Stimulated activated naive B cell treated with anti-CD40 and anti-IgM and Interleukin-4, amounts not matched to agents 10 μg/mL and 1 μg/mL and 100 μg/mL, for 72 hours (primary cell): ENCODE data around the gene ADARB1.

Experiments used
- ATAC-seq, 2 donors: fragments of 150-1000 bp; cut with Tn5 transposase; replicated peaks; 2 replicates each; pipeline ENCODE4 v1.10.0; 2021; ENCODE audit warnings: moderate library complexity in 1 of 2
- DNase-seq: peaks from one replicate; pipeline ENCODE4 v3.0.0; 2021
- H3K27ac Mint-ChIP-seq: one replicate; pipeline ENCODE4 v1.8.0; 2022; ENCODE audit warnings: mild to moderate bottlenecking, mixed read lengths
- H3K27me3 Mint-ChIP-seq, 2 donors: one replicate each; pipeline ENCODE4 v1.8.0; 2022; ENCODE audit warnings: mixed read lengths in 2 of 2
- H3K36me3 Mint-ChIP-seq, 2 donors: one replicate each; pipeline ENCODE4 v1.8.0; 2022; ENCODE audit warnings: mixed read lengths in 2 of 2, mild to moderate bottlenecking in 1 of 2
- H3K4me1 Mint-ChIP-seq, 2 donors: one replicate each; pipeline ENCODE4 v1.8.0; 2022; ENCODE audit warnings: mixed read lengths in 2 of 2, mild to moderate bottlenecking in 1 of 2
- H3K4me3 Mint-ChIP-seq, 2 donors: one replicate each; pipeline ENCODE4 v1.8.0; 2022; ENCODE audit warnings: mild to moderate bottlenecking in 2 of 2, mixed read lengths in 2 of 2, moderate library complexity in 1 of 2
- H3K9me3 Mint-ChIP-seq, 2 donors: one replicate each; pipeline ENCODE4 v1.8.0; 2022; ENCODE audit warnings: mixed read lengths in 2 of 2, mild to moderate bottlenecking in 1 of 2

The ADARB1 gene

DNA sequence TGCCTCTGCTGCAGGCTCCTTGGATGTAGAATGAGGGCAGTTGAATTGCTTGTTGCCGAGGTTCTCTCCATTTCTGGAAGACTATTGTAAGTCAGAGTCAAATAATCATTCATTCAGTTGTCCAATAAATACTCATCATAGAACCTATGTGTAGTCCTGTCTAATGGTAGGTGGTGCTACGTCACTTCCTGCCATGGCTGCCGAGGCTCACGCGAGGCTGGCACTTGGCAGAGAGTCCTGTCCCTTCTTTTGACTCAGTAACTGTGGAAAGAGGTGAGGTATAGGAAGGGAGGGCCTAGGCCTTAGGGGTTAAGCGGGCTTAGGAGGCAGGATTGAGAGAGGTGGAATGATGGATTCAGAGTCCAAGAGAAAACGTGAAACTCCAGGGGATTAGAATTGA, 9.7 kb downstream of the ADARB1 start:
- Mint-ChIP-seq H3K4me3 (peak overlapping the region in 1 of 2 donors; percentile 15), H3K9me3 (no peaks in the 10 kb centered on the region), H3K4me1 (peaks cover 67 to 90% of the 10 kb centered on the region in 2 donors), H3K36me3 (peaks cover 27 to 60% of the 10 kb centered on the region in 2 donors), H3K27me3 (no peaks in the 10 kb centered on the region), H3K27ac (peak overlapping the region; percentile 5)
- no peak for DNase-seq
- ATAC-seq = no peak

DNA sequence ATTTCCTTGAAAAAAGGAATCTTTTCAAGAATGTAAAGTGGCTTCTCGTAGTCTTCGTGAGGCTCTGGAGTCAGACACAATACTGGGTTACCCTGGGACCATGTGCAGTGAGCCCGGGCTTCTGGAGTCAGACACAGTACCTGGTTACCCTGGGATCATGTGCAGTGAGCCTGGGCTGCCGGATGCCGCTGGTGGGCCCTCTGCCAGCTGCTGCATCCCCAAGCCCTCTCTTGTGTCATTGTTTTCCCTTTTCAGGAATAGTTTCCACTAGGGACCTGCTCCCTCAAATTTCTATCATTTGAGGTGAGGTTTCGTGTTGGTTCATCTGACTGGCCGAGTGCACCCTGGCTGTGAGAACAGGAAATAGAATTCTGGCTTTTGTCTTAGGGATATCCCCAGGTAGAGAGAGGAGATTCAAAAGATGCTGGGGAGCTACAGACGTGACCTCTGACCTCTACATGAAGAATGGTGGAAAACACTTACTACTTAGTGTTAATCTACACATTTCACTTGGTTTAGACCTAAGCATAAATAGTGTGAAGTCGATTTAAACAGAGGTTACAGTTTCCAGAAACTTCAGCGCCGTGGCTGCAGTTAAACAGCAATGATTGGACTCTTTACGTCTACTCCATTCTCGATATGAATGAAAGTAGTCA, 10.6 kb downstream of the ADARB1 start:
- Mint-ChIP-seq H3K4me1 (peaks cover 64 to 87% of the 10 kb centered on the region in 2 donors), H3K27me3 (no peaks in the 10 kb centered on the region), H3K27ac (peak overlapping the region; percentile 68), H3K36me3 (peaks cover 25 to 56% of the 10 kb centered on the region in 2 donors), H3K4me3 (peak overlapping the region; percentile 6 to 39), H3K9me3 (no peaks in the 10 kb centered on the region)
- DNase-seq (no peak), ATAC-seq (peak; percentile 42 to 43)

DNA sequence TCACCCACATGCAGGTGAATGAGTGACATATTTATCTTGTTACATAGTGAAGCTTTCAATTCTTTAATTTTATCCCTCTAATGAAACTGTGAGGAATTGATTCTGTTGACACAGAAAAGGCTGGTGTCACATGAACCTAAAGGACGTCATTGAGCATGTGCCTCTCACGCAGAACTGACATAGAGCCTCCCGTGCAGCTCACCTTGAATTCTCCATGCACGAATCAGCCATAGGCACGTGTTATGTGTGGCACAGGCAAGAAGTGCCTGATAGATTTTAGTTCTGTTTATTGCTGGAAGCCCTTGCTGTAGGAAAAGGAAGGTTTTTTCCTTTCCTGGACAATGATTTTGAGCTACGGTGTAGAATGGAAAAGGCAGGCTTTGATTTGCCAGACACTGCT, 11.3 kb downstream of the ADARB1 start:
- ATAC-seq = no peak
- H3K36me3 Mint-ChIP-seq = peaks cover 24 to 56% of the 10 kb centered on the region in 2 donors
- no peaks in the 10 kb centered on the region for H3K27me3 Mint-ChIP-seq
- DNase-seq = no peak
- no peak overlapping the region for H3K4me3 Mint-ChIP-seq
- no peak overlapping the region for H3K27ac Mint-ChIP-seq
- no peaks in the 10 kb centered on the region for H3K9me3 Mint-ChIP-seq
- H3K4me1 Mint-ChIP-seq = peaks cover 64 to 90% of the 10 kb centered on the region in 2 donors

DNA sequence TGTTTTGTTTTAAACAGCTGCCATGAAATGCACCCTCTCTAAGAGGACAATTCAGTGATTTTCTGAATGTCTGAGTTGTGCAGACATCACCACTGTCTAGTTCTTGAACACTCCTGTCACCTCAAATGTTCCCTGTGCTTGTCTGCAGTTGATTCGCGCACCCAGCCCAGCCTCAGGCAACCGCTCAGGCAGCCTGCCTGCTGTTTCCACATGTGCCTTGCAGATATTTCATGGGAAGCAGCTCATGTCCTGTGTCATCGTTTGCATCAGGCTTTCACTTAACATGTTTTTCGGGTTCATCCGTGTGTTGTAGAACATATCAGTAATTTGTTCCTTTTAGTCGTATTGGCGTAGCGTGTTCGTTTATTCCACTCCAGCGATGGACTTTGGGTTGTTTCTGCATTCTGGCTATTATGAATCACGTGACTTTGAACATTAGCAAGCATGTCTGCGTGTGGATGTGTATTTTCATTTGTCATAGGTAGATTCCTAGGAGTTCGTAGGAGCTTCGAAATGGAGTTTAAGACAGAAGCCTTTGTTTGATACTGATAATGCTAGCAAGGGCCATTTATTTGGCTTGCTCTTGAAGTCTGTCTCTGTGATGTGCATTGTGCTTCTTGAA, 12.1 kb downstream of the ADARB1 start:
- peaks cover 64 to 90% of the 10 kb centered on the region in 2 donors for H3K4me1 Mint-ChIP-seq
- H3K36me3 Mint-ChIP-seq = peaks cover 20 to 54% of the 10 kb centered on the region in 2 donors
- H3K9me3 Mint-ChIP-seq = no peaks in the 10 kb centered on the region
- H3K4me3 Mint-ChIP-seq = no peak overlapping the region
- ATAC-seq = no peak
- H3K27me3 Mint-ChIP-seq = no peaks in the 10 kb centered on the region
- no peak overlapping the region for H3K27ac Mint-ChIP-seq
- no peak for DNase-seq

DNA sequence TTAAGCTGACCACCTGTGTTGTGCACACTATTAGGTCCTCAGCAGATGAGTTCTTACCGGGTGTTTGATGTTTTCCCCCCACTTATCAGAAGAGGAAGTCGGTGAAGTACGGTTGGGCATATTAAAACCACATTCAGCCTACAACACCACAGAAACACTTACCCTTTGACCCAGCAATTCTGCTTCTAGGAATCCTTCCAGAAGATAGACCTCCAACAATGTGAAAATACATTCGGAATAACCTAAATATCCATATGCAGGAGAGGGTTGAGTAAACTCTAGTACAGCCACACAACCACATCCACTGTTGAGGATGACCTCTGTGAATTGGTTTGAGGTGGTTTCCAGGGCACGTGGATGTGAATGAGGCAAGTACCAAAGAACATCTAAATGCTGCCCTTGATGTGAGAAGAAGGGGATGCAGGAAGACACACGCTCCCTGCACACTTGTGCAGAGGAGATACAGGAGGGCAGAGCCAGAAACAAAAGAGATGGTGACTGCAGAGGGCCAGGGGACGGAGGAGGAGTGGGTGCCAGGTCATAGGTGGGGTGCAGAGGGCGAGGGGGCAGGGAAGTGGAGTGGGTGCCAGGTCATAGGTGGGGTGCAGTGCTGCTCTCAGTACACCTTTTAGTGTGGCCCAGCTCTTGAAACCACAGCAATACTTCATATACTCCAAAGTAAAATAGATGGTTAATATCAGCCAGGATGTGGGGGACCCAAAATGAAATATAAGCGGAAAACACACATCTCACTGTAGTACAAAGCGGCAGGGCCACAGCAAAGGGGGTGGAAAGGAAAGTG, 12.8 kb downstream of the ADARB1 start:
- Mint-ChIP-seq H3K27me3 (no peaks in the 10 kb centered on the region), H3K27ac (peak overlapping the region; percentile 49), H3K9me3 (no peaks in the 10 kb centered on the region), H3K36me3 (peaks cover 15 to 50% of the 10 kb centered on the region in 2 donors), H3K4me3 (peak overlapping the region; percentile 8 to 39), H3K4me1 (peaks cover 64 to 90% of the 10 kb centered on the region in 2 donors)
- ATAC-seq (peak; percentile 81 to 86), DNase-seq (no peak)

DNA sequence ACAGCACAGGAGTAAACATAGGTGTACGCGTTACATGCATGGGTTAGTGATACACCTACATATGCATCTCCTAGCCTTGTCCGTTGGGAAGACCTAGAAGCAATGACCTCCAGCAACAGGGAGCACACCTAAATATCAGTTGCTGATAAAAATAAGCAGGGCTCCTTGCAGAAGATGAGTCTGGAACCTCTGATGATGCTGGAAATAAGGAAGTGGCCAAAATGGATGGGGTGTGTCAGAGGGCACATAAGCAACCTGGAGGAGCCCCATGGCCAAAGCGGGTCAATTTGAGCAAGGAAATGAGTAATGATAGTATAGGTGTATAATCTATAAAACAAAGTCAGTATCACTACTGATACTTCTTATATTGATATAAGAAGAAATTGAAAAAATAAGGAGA, 13.7 kb downstream of the ADARB1 start:
- Mint-ChIP-seq H3K27me3 (no peaks in the 10 kb centered on the region), H3K36me3 (peaks cover 11 to 48% of the 10 kb centered on the region in 2 donors), H3K9me3 (no peaks in the 10 kb centered on the region), H3K27ac (no peak overlapping the region), H3K4me3 (no peak overlapping the region), H3K4me1 (peaks cover 65 to 87% of the 10 kb centered on the region in 2 donors)
- ATAC-seq (no peak), DNase-seq (no peak)

DNA sequence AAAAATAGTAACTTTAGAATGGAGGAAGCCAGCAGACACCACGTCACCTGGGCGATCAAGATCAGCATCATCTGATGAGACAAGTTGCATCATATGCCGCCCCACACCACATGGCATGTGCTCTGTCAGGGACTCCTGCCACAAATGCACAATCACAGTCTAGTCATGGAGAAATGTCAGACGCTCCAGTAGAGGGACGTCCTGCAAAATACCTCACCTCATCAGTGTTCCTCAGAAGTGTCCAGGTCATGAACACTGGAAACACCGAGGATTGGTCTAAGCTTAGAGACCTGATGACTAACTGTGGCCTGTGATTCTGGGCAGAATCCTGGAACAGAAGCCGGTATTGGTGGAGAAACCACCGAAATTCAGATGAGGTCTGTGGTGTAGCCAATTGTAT, 14.3 kb downstream of the ADARB1 start:
- Mint-ChIP-seq H3K27me3 (no peaks in the 10 kb centered on the region), H3K9me3 (no peaks in the 10 kb centered on the region), H3K36me3 (peaks cover 12 to 52% of the 10 kb centered on the region in 2 donors), H3K27ac (no peak overlapping the region), H3K4me3 (no peak overlapping the region), H3K4me1 (peaks cover 69 to 87% of the 10 kb centered on the region in 2 donors)
- no peak for ATAC-seq
- no peak for DNase-seq

DNA sequence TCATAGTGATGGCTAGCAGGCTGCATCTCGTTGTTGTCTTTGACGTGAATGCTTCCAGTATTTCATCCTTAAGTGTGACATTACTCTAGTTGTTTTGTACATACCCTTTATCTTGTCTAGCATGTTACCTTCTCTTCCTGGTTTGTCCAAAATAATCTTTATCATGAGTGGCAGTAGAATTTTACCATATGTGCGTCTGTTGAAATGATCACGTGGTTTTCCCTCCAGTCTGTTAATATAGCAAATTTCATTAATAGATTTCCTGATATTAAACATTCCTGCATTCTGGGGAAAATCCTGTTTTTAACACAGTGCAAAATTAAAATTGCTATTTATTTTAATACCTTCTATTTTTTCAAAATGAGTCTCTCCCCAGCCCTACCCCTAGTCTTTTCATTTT, 15.6 kb downstream of the ADARB1 start:
- H3K4me3 Mint-ChIP-seq = no peak overlapping the region
- H3K27me3 Mint-ChIP-seq = no peaks in the 10 kb centered on the region
- no peaks in the 10 kb centered on the region for H3K9me3 Mint-ChIP-seq
- no peak overlapping the region for H3K27ac Mint-ChIP-seq
- peaks cover 68 to 84% of the 10 kb centered on the region in 2 donors for H3K4me1 Mint-ChIP-seq
- no peak for ATAC-seq
- no peak for DNase-seq
- H3K36me3 Mint-ChIP-seq = peaks cover 13 to 52% of the 10 kb centered on the region in 2 donors

DNA sequence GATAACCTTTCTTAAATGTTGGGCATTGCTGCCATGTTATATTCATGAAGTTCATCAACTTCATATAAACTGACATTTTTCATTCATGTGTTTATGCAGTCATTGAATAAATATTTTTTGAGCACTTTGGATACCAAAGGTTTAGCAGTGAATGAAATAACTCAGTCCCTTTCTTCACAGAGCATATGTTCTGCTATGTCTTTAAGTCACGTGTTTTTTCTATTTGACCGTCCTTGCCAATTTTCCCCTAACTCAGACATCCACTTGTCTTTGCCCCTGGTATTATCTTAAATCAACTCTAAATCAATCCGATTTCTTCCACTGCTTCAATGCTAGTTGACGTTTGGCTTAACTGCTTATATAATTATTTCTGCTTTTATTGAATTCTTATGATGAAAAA, 16.6 kb downstream of the ADARB1 start:
- Mint-ChIP-seq H3K4me1 (peaks cover 69 to 84% of the 10 kb centered on the region in 2 donors), H3K36me3 (peaks cover 13 to 59% of the 10 kb centered on the region in 2 donors), H3K27ac (peak overlapping the region; percentile 20), H3K4me3 (no peak overlapping the region), H3K27me3 (no peaks in the 10 kb centered on the region), H3K9me3 (no peaks in the 10 kb centered on the region)
- ATAC-seq = no peak
- DNase-seq = no peak

DNA sequence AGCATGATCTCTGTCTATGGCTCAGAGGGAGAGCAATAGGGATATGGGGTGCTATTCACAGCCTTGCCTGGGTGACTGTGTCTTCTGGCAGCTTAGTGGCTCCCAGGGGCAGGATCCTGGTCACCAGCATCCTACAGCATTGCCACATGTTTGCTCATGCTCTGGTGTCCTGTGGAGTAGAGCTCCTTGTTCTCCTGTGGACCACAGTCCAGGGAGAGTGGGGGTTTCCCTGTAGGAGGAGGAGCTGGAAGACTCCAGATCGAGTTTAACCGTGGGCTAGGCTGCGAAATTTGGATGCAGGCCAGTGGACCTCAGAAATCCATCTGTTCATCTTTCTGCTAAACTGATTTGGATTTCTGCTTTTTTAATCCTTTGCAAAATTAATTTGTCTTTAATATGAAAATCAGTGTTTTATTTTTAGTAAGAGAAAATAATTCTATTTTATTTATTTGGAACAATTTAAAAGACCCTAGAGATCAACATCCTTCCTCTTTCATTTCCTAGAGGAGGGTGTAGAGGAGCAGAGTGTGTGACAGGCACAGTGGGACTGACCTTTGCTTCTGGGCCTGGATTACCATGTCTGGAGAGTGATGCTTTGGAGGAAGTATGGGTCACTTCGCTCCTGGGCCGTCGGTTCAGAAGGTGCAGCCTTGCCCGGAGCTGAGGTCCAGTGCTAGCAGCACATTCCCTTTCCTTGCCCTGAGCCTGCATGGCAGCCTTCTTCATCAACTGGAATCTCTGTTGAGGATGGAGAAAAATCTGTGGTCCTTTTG, 17.4 kb downstream of the ADARB1 start:
- H3K9me3 Mint-ChIP-seq = no peaks in the 10 kb centered on the region
- peaks cover 68 to 84% of the 10 kb centered on the region in 2 donors for H3K4me1 Mint-ChIP-seq
- H3K27ac Mint-ChIP-seq = peak overlapping the region; percentile 59
- no peaks in the 10 kb centered on the region for H3K27me3 Mint-ChIP-seq
- DNase-seq (no peak), ATAC-seq (peak in 1 of 2 donors; percentile 29)
- H3K36me3 Mint-ChIP-seq = peaks cover 14 to 60% of the 10 kb centered on the region in 2 donors
- H3K4me3 Mint-ChIP-seq = peak overlapping the region; percentile 66 to 69

DNA sequence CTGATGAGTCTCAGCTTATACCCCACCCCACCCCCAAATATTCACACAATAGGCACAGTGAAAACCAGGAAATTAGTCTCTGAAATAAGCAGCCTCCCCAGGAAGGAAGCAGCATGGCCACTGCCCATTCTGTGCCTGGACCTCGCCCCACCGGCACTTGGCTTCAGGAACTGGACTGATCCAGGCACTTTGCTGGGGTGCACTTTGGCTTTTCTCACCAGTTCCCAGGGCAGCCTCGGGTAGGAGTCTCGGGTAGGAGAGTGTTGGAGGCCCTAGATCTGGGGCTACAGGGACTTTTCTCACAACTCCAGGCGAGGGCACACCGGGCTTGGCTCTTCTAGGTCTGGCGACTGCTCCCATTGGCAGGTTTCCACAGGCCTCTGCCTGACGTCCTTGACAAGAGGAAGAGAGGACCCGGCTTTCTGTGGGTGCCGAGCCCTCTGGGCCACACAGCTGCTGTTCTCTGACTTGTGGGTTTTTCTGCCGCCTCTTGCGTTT, 18.7 kb downstream of the ADARB1 start:
- no peak for DNase-seq
- Mint-ChIP-seq H3K36me3 (peaks cover 15 to 56% of the 10 kb centered on the region in 2 donors), H3K9me3 (peaks cover 0 to 3% of the 10 kb centered on the region in 2 donors), H3K4me3 (peak overlapping the region; percentile 66 to 76), H3K27me3 (no peaks in the 10 kb centered on the region), H3K27ac (peak overlapping the region; percentile 90), H3K4me1 (peaks cover 66 to 84% of the 10 kb centered on the region in 2 donors)
- ATAC-seq = peak; percentile 58 to 75

DNA sequence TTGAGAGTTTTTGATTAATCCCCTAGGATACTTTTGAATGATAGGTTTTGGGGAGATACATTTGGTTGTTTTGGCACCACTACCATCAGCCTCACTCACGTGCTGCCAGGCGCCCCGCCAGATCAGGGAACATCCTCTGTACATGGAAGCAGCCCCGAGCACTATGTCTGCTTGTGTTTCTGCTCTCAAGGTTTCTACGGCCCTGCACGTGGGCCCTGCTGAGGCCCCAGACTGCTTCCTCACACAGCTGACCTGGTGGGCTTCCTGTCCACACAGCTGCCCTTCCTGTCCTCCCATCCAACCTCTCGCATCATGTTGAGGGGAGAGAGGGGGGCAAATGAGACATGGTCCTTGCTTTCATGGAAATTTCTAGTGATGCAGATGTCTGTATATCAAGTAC, 20.0 kb downstream of the ADARB1 start:
- H3K4me3 Mint-ChIP-seq = peak overlapping the region in 1 of 2 donors; percentile 20
- DNase-seq = no peak
- no peak for ATAC-seq
- H3K27me3 Mint-ChIP-seq = no peaks in the 10 kb centered on the region
- H3K27ac Mint-ChIP-seq = peak overlapping the region; percentile 69
- H3K36me3 Mint-ChIP-seq = peaks cover 18 to 60% of the 10 kb centered on the region in 2 donors
- H3K9me3 Mint-ChIP-seq = peaks cover 0 to 3% of the 10 kb centered on the region in 2 donors
- peaks cover 73 to 94% of the 10 kb centered on the region in 2 donors for H3K4me1 Mint-ChIP-seq

DNA sequence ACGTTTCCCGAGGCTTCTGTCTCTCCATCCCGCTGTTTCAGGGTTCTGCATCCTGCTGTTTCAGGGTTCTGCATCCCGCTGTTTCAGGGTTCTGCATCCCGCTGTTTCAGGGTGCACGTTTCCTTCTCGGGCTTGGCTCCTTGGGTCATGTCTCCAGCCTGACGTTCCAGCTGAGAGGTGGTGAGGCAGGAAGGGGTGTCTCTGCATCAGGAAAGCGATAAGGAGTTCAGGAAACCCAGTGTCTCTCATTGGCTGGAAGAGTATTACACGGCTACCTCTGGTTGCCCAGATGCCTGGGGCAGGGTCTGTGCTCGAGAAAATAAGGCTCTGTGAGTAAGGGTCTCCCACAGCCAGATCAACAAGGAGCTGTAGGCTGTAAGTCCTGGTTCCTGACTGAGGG, 21.1 kb downstream of the ADARB1 start:
- Mint-ChIP-seq H3K27me3 (no peaks in the 10 kb centered on the region), H3K9me3 (peaks cover 0 to 3% of the 10 kb centered on the region in 2 donors), H3K27ac (peak overlapping the region; percentile 84), H3K36me3 (peaks cover 18 to 60% of the 10 kb centered on the region in 2 donors), H3K4me1 (peaks cover 71 to 94% of the 10 kb centered on the region in 2 donors), H3K4me3 (peak overlapping the region; percentile 39 to 57)
- DNase-seq = no peak
- ATAC-seq = no peak
